H1 (cell line): ENCODE results near the gene CRYGA.

Experiments
- ATF2 ChIP-seq: IDR thresholded peaks from 2 replicates; pipeline ENCODE4 v1.6.1; 2012; ENCODE audit warnings: low read length, inconsistent platforms
- CTCF ChIP-seq, 3 experiments: IDR thresholded peaks; 1 replicate in 2 of 3; 2 replicates in 1 of 3; pipeline versions ENCODE4 v1.5.1 to v1.6.1; 2011; ENCODE audit warnings: low read length in 3 of 3, mild to moderate bottlenecking in 3 of 3, inconsistent platforms in 2 of 3, low read depth in 1 of 3, moderate library complexity in 1 of 3; ENCODE audit not compliant: insufficient read depth in 1 of 3; ENCODE audit errors: control extremely low read depth in 1 of 3
- EGR1 ChIP-seq: IDR thresholded peaks from 2 replicates; pipeline ENCODE4 v1.6.1; 2011; ENCODE audit warnings: low read depth, low read length, borderline replicate concordance
- SIRT6 ChIP-seq: IDR thresholded peaks from one replicate; pipeline ENCODE4 v1.7.1; 2012; ENCODE audit warnings: low read length, inconsistent platforms

GRCh38 chr2:208164951-208165755, 1.8 kb upstream of the CRYGA start:
- TF ChIP-seq EGR1 (no peak), SIRT6 (no peak), ATF2 (no peak), CTCF (IDR thresholded peaks at IDR 0.05; ENCODE audit: control extremely low read depth in 1 of 3, insufficient read depth in 1 of 3, low read depth in 1 of 3, low read length in 3 of 3) (no peak)
